Islet precursor cell (in vitro differentiated cells): ENCODE measurements around the gene SLITRK2.

Source experiments
- DNase-seq: peaks from one replicate; pipeline ENCODE4 v3.0.0-alpha.2; 2018

The SLITRK2 gene

GRCh38 chrX:145817331-145818185, at the start of gene SLITRK2:
SLITRK2 (plus strand) TSS chrX:145817829; CDS start chrX:145822426, 4,597 bp downstream.
- peak; percentile 59 for DNase-seq

DNA sequence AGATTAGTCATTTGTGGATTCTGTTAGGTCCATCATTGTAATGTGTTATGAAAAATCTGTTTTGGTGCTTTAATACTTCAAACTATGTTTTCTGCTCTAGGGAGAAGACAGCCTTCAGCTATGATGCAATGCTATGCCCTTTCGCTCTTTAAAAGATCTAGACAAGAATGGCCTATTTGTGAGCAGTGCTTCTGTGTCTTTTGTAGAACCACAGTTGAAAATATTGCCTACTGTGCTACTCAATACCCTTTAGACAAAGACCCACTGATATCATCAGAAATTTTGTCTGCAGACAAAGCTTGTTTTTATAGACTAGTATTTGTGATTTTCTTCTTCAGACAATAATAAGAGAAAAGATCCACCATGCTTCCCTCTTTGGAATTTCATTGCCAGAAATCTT, 44.6 kb upstream of the SLITRK2 start:
- DNase-seq = no peak

DNA sequence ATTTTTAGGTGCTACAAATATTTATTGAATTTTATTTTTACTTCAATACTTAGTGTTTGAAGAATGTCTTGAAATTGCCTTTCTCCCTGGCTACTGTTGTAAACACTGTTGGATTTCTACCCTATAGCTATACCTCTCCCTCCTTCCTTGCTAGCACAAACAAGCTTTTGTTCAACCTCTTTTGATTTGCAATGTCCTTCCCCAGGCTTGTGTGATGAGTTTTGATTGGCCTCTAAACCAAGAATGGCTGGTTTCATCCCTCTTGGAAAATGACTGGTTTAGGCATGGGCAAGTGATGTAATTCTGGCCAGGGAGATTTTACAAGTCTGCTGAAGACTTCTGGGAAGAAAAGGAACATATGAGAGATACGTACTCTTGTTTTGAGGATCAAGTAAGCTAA, 25.3 kb upstream of the SLITRK2 start:
- DNase-seq = no peak

DNA sequence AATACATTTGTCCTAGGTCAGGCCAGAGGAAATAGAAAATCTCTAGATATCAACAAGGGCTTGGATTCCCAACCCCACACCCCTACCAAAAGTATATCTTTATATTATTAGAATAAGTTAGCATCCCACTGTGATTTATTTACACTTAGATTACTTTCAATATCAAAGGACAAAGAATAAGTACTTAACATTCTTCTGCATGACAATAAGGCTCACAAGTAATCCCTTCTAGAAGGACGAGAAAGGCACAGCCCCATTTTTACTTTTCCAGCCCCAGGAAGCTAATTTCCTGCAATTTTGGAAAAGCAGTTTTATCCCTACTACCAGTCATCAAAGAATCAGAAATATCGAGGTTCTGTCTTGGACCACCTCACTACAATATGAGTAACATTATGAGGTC, 14.1 kb upstream of the SLITRK2 start:
- no peak for DNase-seq

DNA sequence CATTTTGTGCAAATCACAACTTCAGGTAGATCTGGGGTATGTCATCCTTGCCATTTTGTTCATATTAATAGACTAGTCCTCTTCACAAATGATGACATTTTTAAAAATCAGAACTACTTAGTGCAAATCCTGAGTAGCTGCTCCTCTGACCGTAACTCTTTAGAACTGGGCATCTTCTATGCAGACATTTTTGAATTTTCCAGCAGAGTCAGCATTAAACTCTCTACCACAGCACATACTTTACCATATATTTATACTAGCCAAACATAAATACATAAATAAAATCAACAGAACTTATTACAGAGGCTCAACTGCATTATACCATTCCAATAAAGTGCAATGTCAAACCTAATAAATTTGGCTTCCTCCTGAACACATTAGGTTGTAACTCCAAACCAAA, 4.5 kb upstream of the SLITRK2 start:
- DNase-seq = no peak

DNA sequence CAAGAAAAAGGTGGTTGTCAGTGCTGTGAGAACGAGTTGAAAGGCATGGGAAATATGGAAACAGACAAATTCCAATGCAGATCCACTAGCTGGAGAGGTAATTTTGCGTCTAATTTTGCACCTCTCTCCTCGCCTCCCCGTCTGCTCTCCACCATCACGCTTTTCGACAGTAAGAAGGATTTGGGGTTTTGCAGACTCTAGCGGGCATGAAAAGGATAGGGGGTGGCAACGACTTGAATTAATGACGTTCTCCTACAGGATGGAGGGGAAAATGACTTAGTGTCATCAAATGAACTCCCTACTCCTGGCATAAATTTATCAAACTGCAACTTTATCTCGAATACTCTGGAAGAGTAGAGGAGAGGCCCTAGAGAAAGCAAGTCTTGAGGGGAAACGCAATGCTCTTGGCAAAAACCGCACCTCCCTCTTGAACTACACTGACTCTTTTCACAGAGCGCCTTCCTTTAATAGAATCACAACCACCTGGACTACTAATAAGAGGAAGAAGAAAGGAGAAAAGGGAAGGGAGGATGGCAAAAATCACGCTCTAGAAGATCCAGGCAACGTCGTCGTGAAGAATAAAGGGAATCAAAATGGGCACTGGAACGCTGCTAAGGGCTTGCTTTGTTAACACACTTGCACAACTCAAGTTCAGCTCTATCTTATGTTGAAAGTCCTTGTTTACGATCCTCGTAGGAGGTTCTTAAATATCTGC, 871 bp upstream of the SLITRK2 start:
- no peak for DNase-seq

GRCh38 chrX:145818186-145819113, 821 bp downstream of the SLITRK2 start:
- no peak for DNase-seq

DNA sequence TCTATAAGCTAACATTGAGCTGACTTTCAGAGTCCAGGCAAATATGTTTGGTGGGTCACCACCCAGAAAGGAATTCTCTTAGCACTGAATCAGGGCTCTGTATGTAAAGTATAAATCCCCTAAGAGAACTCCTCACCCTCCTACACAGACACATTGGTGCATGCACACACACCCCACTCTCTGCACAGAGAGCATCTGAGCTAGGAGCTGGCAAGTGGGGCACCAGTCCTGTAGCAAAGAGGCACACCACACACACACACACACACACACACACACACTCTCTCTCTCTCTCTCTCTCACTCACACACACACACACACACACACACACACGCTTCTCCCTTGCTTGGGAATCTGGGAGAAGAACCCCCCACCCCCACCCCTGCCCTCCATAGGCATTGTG, 3.2 kb downstream of the SLITRK2 start:
- no peak for DNase-seq

- peak; percentile 81 for DNase-seq
Observed at GRCh38 chrX:145821291-145821897, 3.8 kb downstream of the SLITRK2 start.

GRCh38 chrX:145821898-145822571, 4.4 kb downstream of the SLITRK2 start:
- DNase-seq = no peak

DNA sequence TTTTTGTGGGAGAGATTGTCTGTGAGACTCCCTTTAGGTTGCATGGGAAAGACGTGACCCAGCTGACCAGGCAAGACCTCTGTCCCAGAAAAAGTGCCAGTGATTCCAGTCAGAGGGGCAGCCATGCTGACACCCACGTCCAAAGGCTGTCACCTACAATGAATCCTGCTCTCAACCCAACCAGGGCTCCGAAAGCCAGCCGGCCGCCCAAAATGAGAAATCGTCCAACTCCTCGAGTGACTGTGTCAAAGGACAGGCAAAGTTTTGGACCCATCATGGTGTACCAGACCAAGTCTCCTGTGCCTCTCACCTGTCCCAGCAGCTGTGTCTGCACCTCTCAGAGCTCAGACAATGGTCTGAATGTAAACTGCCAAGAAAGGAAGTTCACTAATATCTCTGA, 5.5 kb downstream of the SLITRK2 start:
- DNase-seq = no peak

DNA sequence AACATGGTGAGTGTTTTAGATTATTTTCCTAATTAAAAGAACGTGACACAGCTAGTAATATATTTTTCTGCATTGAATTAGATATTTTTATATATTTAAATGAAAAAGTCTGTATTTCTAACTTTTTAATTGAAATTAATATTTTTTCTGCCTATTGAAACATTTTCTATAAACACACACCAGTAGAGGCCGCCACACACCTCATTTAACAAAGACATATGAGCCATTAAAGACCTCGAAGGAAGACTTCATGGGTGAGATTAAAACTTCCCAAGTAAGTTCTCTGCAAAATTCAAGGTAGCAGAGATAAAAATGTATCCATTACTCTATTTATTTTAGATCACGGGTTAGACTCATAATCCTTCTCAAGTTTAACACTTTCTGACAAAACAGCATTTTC, 8.3 kb downstream of the SLITRK2 start:
- DNase-seq = no peak

DNA sequence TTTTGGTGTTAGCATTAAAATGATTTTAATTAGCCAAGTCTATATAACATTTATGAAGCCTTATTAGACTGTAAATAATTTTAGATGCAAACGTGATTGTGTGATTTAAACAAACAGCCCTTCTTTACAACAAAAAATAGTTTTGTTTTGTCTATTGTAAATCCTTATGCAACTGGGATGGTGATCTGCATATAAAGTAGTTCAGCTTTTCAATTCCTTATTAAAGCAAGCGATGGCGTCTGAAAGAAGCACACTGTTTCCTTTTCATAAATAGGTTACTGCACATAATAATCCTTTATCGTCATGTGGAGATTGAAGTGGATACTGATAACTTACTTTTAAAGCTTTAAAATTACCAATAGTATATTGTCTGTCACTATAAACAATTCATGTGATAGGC, 8.8 kb downstream of the SLITRK2 start:
- DNase-seq = no peak

DNA sequence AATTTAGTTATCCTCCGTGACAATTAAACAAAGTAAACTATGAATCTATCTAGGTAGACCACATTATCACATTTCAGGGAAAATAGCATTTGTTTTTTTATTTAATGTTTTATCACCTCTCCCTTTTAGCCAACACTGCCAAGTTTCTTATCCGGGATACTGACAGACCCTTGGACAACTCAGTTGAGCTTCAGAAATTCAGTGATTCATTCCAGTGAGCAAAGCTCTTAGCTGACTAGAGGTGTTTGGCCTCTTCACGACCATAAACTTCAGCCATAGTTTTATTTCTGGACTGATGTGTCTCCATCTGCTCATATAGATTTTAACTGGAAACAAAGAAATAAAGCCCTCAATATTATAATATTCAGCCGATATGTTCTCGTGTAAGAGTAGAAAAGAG, 15.2 kb downstream of the SLITRK2 start:
- no peak for DNase-seq

DNA sequence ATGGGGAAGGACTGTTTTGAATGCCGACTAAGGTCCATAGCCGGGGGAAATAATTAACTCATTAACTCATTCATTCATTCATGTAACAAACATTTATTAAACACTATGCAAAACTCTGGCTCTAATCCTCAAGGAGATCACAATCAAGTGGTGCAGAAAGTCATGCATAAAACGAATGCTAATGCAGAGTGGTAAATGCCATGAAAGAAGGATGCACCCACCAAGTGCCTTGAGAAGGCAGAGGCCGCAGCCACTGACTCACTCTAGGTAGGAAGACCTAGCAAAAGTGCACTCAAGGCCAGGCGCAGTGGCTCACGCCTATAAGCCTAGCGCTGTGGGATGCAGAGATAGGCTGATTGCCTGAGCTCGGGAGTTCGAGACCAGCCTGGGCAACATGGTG, 22.9 kb downstream of the SLITRK2 start:
- DNase-seq = no peak

DNA sequence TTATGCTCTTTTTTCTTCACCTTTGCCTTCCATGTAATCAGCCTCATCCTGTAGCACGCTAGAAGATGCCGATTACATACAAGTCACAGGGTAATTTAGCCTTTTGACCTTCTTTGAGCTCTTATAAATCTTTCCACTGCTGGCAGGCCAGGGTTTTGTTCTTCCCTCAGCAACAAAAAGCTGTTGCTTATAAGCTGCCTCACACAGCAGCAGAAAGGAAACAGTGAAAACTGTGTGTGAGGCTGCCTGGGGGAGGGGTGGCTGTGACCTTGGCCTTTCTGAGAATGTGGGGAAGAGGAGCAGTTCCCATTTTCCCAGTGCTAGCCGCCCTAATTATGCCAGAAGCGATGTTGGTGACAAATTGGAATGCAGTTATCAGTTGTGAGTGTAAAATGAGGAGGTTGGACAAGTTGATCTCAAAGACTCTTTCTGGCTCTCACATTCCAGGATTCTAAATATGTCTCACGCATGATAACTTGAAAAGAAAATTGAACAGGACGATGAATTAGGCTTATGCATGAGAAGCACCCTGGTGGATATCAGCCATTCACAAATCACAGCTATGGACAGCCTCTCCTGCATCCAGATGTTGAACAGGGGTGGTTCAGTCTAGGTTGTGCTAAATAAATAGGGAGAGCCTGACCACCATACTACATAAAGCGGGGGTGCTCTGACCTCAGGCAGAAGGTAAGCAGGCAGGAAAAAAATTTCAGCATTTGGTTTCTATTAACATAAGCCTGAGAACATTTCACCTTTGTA, 25.7 kb downstream of the SLITRK2 start:
- DNase-seq = no peak

- DNase-seq = no peak
Observed at GRCh38 chrX:145844886-145845285, 27.3 kb downstream of the SLITRK2 start.

GRCh38 chrX:145848448-145848847, 30.8 kb downstream of the SLITRK2 start:
- peak; percentile 73 for DNase-seq

- DNase-seq = no peak
Observed at GRCh38 chrX:145848857-145849256, 31.2 kb downstream of the SLITRK2 start.

GRCh38 chrX:145853181-145853580, 35.6 kb downstream of the SLITRK2 start:
- DNase-seq = no peak

DNA sequence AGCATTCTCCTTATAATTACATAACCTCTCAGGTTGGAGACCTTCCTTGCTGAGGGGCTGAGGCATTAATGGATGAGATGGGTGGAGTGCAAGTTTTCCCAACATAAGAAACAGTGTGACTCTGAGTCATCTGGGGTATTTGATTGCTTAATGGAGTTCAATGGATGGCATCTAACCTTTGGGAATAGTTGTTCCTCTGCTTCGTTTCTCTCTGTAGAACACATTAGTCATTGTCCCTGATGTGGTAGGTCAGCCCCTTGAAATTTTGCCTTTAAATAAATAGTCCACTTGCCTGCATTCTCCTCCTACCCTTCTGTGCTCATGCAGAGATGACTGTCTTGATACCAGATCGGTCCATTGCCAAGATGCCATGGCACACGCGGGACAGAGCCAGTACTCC, 38.6 kb downstream of the SLITRK2 start:
- DNase-seq = no peak
